Uterine smooth muscle cell (primary cell): ENCODE measurements around the gene HERPUD1. TPM values are rescaled to one million over a fixed set of nuclear protein-coding genes. Genes with fewer than 3 reads are reported as not detected.

Experiments
- total RNA-seq: library from RNA; depleted of rRNA; stranded (reverse); fragments of >200 nt; gene quantifications from 2 replicates; pipeline ENCODE4 v1.2.3, GENCODE V29; 2014

HERPUD1 gene, protein sequence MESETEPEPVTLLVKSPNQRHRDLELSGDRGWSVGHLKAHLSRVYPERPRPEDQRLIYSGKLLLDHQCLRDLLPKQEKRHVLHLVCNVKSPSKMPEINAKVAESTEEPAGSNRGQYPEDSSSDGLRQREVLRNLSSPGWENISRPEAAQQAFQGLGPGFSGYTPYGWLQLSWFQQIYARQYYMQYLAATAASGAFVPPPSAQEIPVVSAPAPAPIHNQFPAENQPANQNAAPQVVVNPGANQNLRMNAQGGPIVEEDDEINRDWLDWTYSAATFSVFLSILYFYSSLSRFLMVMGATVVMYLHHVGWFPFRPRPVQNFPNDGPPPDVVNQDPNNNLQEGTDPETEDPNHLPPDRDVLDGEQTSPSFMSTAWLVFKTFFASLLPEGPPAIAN
- total RNA-seq, result 113 and 367 TPM in 2 replicates

DNA sequence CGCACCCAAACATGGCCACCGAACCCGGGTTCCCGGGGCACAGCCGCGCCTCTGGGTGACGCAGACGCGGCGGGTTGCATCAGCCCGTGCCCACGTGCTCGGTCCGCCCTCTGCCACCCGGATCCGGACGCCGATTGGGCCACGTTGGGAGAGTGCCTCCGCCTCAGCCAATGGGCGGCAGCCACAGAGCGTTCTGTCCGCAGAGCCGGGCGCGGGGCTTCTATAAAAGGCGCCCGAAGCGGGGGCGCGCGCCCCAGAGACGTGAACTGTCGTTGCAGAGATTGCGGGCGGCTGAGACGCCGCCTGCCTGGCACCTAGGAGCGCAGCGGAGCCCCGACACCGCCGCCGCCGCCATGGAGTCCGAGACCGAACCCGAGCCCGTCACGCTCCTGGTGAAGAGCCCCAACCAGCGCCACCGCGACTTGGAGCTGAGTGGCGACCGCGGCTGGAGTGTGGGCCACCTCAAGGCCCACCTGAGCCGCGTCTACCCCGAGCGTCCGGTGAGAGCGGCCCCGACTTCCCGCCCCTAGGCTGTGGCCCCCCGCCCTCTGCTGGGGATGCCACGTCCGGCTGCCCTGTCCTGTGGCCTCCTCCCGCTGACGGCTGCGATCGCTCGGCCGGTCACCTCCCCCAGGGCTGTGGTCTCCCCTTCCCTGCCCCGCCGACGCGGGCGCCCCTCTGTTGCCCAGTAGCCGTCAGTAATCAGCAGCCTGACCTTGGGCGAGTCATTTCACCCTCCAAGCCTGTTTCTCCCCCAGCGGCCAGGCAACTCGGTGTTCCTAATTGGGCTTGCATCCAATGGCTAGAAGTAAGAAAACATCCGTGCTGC lies at the start of gene HERPUD1:
Gene HERPUD1 (plus strand): TSS at position 251 of the 829 bp plus-strand sequence. CDS start 103 bp downstream, at position 354.

DNA sequence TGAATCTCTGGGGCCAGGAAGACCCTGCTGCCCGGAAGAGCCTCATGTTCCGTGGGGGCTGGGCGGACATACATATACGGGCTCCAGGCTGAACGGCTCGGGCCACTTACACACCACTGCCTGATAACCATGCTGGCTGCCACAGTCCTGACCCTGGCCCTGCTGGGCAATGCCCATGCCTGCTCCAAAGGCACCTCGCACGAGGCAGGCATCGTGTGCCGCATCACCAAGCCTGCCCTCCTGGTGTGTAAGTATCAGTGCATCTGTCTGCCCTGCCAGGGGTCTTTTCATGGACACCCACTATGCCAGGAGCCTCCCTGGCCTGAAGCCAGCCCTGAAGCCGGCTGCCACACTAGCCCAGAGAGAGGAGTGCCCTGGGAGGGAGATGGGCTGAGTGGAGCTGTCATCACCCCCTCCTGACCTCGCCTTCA lies 29.9 kb downstream of the HERPUD1 start, which contains the start of gene CETP:
Gene CETP (plus strand): TSS at position 100 of the 431 bp plus-strand sequence. CDS start 30 bp downstream, at position 130.

DNA sequence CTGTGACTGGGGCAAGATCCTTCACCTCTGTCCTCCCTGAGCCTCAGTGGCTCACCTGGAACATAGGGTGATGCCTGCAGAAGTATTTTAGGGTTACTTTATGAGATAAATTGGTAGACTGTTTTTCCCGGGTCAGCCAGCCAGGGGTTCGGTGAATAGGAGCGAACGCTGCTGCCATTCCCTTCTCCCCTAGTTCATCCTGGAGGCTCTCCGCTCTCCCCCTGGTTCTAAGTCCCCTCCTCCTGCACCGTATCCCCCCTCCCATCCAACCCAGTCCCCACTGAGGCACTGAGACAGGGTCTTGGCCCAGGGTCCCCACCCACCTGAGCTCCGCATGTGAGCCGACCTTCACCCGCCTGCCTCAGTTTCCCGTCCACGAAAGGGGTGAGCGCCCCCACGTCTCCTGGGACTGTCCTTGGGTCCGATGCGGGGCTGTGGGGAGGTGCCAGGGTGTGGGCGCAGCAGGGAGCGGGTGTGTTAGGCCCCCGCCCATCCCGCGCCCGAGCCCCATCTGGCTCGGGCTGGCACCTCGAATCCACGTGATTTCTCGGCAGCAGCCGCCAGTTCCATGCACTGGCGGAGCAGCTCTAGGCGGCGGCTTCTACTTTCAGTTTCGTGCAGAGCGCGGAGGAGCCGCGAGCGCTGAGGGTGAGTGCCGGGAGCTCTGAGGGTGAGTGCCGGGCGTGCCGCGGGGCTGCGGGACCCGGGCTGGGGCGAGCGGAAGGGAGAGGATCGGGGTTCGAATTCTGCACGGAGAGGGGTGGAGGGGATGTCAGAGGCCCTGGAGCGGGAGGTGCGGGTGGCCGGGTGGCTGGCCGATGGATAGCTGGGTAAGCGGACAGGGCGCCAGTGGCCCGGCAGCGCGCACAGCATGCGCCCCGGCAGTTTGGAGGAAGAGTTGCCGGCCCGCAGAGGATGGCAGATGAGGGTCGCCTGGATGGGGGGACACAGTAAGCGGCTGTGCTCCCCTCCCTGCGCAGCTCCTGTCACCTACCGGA lies 57.3 kb downstream of the HERPUD1 start, which contains the start of gene NLRC5:
Gene NLRC5 (plus strand): TSS at position 610 of the 998 bp plus-strand sequence. CDS start 31,156 bp downstream, outside the sequence.

Other genes with a start within 250 kb of the HERPUD1 start
- 12.6 and 16.9 TPM in 2 replicates for gene MT1X, start 249.7 kb upstream of the HERPUD1 start, total RNA-seq
- gene NUP93, start 202.0 kb upstream of the HERPUD1 start, total RNA-seq, result 50.7 and 106 TPM in 2 replicates
- gene SLC12A3, start 66.9 kb upstream of the HERPUD1 start, total RNA-seq, result under 0.01 TPM in 1 of 2 replicates, not detected in the other
- not detected in 2 replicates for gene CETP, start 29.8 kb downstream of the HERPUD1 start, total RNA-seq
- 16.7 and 22.2 TPM in 2 replicates for gene NLRC5, start 57.4 kb downstream of the HERPUD1 start, total RNA-seq
- gene CPNE2, start 160.4 kb downstream of the HERPUD1 start, total RNA-seq, result 14.6 and 20.4 TPM in 2 replicates